ENCODE data around the gene ELMO1.

ELMO1 gene

DNA sequence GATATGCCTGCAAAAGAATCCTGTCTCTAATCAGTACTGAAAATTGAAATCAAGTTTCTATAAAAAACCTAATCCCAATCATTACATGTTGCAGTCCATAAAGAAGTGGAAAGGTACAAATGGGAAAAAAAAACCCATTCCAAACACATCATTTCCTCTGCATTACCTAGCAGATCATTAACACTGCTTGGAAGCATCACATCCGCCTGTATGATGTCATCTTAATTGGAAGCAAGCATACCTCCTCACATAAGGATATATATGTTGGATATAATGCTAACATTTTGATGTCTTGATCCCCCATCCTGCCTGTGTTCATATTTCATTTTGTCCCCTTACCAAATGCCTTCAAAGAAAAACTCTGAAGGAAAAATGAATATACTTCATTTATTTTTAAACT is 483.0 kb downstream of the ELMO1 start:
- DNase-seq: no peak

DNA sequence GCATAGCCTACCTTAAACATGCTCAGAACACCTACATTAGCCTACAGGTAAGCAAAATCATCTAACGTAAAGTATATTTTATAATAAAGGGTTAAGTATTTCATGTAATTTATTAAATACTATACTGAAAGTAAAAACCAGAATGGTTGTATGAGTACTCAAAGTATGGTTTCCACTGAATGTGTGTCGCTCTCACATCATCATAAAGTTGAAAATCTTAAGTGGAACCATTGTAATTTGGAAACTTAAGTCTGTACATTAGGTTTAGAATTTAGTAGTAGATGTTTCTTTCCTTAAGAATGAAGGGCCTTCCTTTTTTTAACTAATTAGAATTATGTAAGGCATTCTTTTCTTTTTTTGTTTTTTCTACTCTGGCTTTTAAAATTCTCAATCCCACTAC is 484.4 kb downstream of the ELMO1 start:
- TF ChIP-seq GATA1 (IDR thresholded peaks at IDR 0.05; ENCODE audit: low read depth, low read length) (no peak), POLR2A (IDR thresholded peaks at IDR 0.05; ENCODE audit: low read length) (no peak)

More for the DNA sequence above, 483.0 kb downstream of the ELMO1 start:
- no peak for TF ChIP-seq GATA1 (IDR thresholded peaks at IDR 0.05; ENCODE audit: low read depth, low read length)
- no peak for TF ChIP-seq POLR2A (IDR thresholded peaks at IDR 0.05; ENCODE audit: low read length)

DNA sequence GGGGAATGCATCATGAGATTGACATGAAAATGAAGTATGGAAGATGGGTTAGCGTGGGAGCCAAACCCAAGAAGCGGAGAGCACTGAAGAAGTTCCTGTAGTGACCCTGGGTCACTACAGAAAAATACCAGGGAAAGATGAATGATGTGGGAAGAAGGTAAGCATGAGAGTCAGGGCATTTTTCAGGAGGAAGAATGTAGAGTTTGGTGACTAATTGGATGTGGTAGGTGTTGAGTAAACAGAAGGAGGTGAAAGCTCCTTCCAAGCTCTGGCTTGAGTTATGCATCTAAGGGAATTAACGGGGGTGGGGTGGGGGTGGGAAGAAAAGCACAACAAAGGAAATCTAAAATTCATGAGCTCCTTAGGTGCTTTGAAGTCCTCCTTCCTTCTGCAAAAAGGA is 486.3 kb downstream of the ELMO1 start:
- no peak for DNase-seq
- TF ChIP-seq POLR2A (IDR thresholded peaks at IDR 0.05; ENCODE audit: low read length) (no peak), GATA1 (IDR thresholded peaks at IDR 0.05; ENCODE audit: low read depth, low read length) (no peak)

More for the DNA sequence above, 484.4 kb downstream of the ELMO1 start:
- DNase-seq: no peak

DNA sequence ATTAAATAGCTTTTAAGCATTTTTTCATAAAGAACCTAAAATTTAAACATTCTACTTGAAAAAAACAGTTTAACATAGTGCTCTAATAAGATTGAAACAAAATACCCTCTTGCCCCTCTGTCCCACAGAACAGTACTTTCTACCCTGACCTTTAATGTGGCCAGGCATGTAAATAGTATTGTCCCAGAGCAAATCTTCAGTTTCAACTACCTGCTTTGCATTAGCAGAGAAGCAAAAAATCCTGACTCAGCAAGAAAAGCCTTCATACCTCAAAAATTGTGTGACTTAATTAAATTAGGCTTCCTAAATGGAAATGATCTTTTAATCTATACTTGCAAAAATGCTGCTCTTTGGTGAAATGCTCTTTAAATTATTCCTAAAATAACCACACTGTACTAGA is 487.0 kb downstream of the ELMO1 start:
- DNase-seq: no peak
- TF ChIP-seq GATA1 (IDR thresholded peaks at IDR 0.05; ENCODE audit: low read depth, low read length) (no peak), POLR2A (IDR thresholded peaks at IDR 0.05; ENCODE audit: low read length) (no peak)

DNA sequence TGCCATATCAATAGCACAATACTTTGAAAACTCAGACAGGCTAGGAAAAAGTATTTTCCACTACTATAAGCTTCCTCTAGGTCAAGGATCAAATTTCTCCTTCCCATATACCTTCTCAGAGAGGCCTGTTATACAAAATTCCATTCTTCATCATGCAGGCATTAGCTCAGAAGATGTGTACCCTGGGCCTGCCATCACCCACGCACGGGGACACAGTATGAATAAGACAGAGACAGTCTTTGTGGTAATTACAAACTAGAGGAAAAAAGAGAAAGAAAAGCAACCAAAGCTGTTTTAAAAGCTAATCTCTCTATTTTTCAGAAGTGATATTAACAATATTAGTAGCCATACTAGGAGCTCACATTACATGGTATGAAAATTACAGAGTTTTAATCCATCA is 487.6 kb downstream of the ELMO1 start:
- DNase-seq: no peak
- TF ChIP-seq POLR2A (IDR thresholded peaks at IDR 0.05; ENCODE audit: low read length) (no peak), GATA1 (IDR thresholded peaks at IDR 0.05; ENCODE audit: low read depth, low read length) (no peak)

DNA sequence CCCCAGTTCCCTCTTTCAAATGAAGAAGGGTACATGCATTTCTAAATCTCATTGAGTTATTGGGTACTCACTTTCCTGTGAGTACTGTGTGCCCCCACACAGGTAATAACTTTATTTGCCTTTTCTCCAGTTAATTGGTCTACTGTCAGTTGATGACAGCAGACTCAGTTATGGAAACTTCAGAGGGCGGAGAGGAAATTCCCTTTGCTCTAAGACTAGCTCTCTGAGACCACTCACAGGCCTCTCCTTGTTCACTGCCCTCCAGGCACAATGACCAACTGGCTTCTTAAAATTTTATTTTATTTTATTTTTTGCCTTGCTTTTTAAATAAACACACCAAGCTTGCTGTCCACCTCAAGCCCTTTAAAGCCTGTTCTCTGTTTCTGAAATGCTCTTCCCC is 488.6 kb downstream of the ELMO1 start:
- no peak for DNase-seq
- TF ChIP-seq POLR2A (IDR thresholded peaks at IDR 0.05; ENCODE audit: low read length) (no peak), GATA1 (IDR thresholded peaks at IDR 0.05; ENCODE audit: low read depth, low read length) (no peak)

DNA sequence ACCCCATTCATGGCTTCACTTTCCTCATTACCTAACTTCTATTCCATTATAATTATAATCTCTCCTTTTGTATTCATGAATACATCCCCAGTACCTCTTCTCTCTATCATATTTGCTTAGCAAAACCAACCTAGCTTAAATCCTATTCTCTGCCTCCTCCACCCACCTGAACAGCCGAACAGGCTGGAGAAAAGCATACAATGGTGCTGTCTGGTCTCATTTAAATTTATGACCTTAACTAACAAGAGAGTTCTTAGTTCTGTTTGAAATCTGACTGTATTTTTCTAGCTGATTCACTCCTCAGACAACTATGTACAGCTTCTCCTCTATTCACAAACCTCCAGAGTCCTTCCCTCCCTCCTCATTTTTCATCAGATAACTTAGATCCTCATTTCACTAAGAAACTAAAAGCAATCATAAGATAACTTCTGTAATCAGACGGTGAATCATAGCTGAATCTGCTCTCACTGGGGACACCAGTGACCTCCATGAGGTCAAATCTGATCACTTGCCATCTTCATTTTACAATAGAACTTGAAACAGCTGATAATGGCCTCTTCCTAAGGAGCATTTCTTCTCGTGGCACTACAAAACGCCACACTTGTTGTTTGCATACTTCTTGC is 490.4 kb downstream of the ELMO1 start:
- no peak for DNase-seq
- no peak for TF ChIP-seq GATA1 (IDR thresholded peaks at IDR 0.05; ENCODE audit: low read depth, low read length)
- no peak for TF ChIP-seq POLR2A (IDR thresholded peaks at IDR 0.05; ENCODE audit: low read length)

DNA sequence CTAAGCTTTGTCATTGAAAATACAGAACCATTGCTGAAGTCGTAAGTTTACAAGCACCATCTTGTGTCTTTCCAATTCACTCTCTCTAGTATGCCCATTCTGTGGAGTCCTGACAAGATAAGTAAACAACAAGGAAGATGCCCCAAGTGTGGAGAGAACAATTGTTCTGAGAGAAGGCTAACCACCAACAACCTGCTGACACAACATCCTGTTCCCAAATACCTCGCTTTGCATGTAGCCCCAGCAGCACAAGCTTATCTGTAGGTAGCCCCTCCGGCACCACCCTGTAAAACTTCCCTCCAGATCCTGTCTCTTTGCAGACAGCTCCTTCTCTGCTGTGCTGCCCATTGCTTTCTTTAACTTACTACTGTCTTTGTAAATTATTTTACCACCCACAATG is 491.0 kb downstream of the ELMO1 start:
- DNase-seq: no peak
- TF ChIP-seq POLR2A (IDR thresholded peaks at IDR 0.05; ENCODE audit: low read length): no peak
- no peak for TF ChIP-seq GATA1 (IDR thresholded peaks at IDR 0.05; ENCODE audit: low read depth, low read length)

DNA sequence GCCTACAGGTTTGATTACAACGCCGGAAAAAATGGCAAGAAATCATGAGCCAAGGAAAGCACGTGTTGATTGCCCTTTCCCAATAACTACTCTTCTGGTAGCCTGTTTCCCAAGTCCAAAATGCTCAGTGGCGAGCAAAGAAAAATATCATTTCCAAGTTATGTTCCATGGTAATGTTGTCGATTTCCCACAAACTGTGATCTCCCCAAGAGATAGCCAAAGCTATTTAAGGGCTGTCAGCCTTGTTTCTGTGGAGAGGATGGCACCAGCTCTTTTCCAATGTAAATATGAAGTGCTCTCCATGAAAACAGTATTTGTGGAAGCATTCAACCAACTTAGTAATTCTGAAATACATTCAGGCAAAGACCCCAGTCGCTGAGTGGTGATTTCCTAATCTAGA is 491.9 kb downstream of the ELMO1 start:
- no peak for TF ChIP-seq GATA1 (IDR thresholded peaks at IDR 0.05; ENCODE audit: low read depth, low read length)
- no peak for TF ChIP-seq POLR2A (IDR thresholded peaks at IDR 0.05; ENCODE audit: low read length)
- no peak for DNase-seq

DNA sequence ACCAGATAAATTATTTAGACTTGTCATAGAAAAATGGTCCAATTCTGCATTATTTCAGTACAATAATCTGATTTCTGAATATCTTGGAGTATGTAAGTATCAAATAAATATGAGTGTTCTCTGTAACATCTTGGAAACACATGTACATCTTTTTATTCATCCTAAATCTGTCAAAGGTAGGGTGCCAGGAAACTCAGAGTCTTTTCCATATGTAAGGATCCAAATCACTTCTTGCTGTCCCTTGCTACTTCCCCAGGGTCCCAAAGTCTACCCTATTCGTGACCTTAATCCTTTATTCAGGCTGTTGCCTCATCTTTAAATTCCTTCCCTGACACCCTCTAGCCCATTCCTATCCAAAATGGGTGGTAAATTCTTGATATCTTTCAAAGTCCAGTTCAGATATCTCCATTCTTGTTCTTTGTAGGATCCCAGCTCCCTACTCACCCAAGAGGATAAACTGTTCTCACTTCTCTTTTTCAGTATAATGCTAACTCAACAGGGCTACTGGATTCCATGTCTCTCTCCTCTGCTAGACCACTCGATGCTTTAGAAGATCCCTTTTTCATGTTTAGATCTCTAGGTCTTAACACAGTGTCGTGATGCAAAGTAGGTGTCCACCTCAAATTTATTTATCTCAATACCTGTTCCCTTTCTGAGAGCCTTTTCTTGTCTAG is 493.1 kb downstream of the ELMO1 start:
- TF ChIP-seq POLR2A (IDR thresholded peaks at IDR 0.05; ENCODE audit: low read length) (no peak), GATA1 (IDR thresholded peaks at IDR 0.05; ENCODE audit: low read depth, low read length) (no peak)
- DNase-seq: no peak

DNA sequence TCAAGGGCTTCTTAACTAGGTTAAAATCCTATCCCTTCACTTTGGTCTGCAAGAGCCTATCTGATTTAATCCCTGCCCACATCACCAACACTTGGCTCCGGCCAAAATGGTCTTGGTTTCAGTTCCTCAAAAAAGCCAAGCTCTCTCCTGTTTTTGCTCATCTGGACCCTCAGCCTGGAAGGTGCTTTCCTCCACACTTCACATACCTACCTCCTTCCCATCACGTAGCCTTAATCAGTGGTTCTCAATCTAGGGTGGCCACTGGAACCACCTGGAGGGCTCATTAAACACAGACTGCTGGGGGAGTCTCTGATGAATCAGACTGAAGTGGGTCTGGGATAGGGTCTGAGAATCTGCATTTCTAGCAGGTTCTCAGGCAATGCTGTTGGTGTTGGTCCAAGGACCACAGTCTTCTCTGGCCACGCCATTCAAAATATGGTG is 497.4 kb downstream of the ELMO1 start:
- no peak for TF ChIP-seq POLR2A (IDR thresholded peaks at IDR 0.05; ENCODE audit: low read length)
- no peak for TF ChIP-seq GATA1 (IDR thresholded peaks at IDR 0.05; ENCODE audit: low read depth, low read length)
- no peak for DNase-seq

DNA sequence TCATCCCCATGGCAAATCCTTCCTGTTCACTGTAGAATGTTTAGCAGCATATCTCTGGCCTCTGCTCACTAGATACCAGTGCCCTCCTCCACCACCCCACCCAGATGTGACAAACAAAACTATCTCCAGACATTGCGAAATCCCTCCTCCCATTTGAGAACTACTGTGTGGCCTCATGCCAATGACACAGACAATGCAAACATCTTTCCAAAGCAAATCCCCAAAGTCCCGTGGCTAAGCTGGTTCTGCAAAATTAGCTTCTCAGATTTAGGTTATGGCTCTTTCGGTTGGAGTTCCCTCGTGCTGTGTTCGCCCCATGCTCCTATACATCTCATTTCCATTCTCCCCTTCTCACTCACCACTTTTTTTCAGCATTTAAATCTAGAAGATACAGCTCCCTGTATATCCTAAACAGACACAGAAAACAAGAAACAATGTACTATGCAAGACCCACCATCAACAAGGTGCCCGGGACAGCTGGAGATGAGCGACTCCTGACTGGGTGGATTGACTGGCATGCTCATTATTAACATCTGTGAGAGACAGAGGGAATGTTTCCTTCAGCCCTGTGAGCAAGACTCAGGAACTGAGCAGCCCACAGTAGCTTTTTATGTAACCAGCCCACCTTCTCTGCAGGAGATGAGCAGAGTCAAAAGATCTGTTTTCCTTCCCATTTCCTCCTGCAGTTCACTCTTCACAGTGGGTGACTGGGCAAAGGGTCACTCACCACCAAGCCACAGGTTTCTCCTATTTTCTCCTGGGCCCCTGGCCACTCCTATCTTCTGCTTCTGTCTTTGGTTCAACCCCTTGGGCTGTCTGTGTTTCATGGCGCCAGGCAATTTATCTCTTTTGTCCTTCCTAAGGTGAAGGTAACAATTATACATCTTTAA is 498.7 kb downstream of the ELMO1 start:
- TF ChIP-seq GATA1 (IDR thresholded peaks at IDR 0.05; ENCODE audit: low read depth, low read length) (no peak), POLR2A (IDR thresholded peaks at IDR 0.05; ENCODE audit: low read length) (no peak)
- DNase-seq: peak; percentile 16 to 27

DNA sequence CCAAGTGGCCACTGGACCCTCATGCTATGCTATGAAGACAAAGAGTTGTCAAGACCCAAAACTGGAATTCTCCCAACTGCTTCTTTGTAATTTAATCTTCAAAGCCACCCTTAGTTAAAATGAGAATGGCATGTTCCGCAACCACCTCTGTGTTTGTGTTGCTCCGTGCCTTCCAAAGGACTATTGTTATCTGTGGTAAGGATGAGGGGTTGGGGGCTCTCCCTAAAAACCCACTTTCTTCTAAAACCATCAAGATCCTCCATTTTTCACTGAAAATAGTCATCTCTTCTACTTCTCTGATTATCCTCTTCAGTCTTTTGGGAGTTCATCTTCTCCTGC is 502.3 kb downstream of the ELMO1 start:
- no peak for TF ChIP-seq GATA1 (IDR thresholded peaks at IDR 0.05; ENCODE audit: low read depth, low read length)
- TF ChIP-seq POLR2A (IDR thresholded peaks at IDR 0.05; ENCODE audit: low read length): no peak
- no peak for DNase-seq

DNA sequence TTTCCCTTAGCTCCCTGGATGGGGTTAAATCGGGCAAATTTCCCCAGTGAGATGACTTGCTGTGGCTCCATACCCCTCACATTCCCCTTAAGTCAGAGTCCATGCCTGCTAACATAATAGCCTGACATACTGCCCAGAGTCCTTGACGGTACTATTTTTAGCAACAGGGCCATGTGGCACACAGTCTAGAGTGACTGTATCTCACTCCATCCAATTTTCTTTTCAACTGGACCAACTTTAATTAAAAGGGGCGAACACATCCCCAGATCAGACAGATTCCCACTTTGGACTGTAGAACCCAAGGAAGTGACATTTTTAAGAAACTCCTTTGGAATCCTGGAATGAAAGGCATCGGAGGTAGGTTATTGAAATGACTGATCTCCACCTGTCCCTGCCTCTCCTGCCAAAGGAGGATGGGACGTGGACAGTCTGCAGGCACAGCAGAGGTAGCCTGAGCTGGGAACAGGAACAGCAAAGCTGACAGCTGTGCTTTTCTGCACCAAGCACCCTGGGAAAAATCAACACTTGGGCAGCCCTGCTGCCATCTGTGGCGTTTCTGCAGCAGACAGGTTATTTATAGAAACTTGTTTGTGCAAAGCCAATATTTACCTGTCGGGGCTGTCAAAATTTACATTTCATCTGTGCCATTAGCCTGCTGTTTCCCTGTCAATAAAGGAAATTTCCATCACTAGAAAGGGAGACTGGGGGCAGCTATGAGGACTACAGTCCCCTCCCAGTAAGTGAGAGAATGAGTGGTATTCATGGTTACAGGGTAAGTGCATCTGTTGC is 502.9 kb downstream of the ELMO1 start:
- no peak for DNase-seq
- no peak for TF ChIP-seq POLR2A (IDR thresholded peaks at IDR 0.05; ENCODE audit: low read length)
- TF ChIP-seq GATA1 (IDR thresholded peaks at IDR 0.05; ENCODE audit: low read depth, low read length): no peak
